D341Med (cell line): ENCODE data around the gene IFFO2.

Experiments
- DNase-seq: peaks from one replicate; pipeline ENCODE4 v3.0.0; 2012; ENCODE audit warnings: low spot score

The IFFO2 gene

GRCh38 chr1:18950401-18951026 lies 6.0 kb downstream of the IFFO2 start:
- DNase-seq = no peak

GRCh38 chr1:18949686-18950400 lies 6.6 kb downstream of the IFFO2 start:
- DNase-seq = no peak

- DNase-seq = no peak
These were observed 7.4 kb downstream of the IFFO2 start for GRCh38 chr1:18948913-18949685.

- no peak for DNase-seq
These were observed 8.2 kb downstream of the IFFO2 start for GRCh38 chr1:18948048-18948912.

GRCh38 chr1:18947570-18947969 lies 8.9 kb downstream of the IFFO2 start:
- DNase-seq = no peak

- DNase-seq = no peak
These were observed 9.7 kb downstream of the IFFO2 start for GRCh38 chr1:18946550-18947381.

GRCh38 chr1:18945401-18945849 lies 11.1 kb downstream of the IFFO2 start:
- no peak for DNase-seq

- DNase-seq = no peak
These were observed 11.7 kb downstream of the IFFO2 start for GRCh38 chr1:18944810-18945209.

GRCh38 chr1:18943914-18944572 lies 12.4 kb downstream of the IFFO2 start:
- DNase-seq = no peak

GRCh38 chr1:18943162-18943561 lies 13.3 kb downstream of the IFFO2 start:
- no peak for DNase-seq

- no peak for DNase-seq
These were observed 14.1 kb downstream of the IFFO2 start for GRCh38 chr1:18942340-18942739.

GRCh38 chr1:18941221-18942141 lies 15.0 kb downstream of the IFFO2 start:
- no peak for DNase-seq

- DNase-seq = no peak
These were observed 16.0 kb downstream of the IFFO2 start for GRCh38 chr1:18940303-18941020.

- DNase-seq = no peak
These were observed 16.8 kb downstream of the IFFO2 start for GRCh38 chr1:18939398-18940302.

GRCh38 chr1:18938707-18939070 lies 17.8 kb downstream of the IFFO2 start:
- peak; percentile 66 for DNase-seq

GRCh38 chr1:18938008-18938706 lies 18.3 kb downstream of the IFFO2 start:
- no peak for DNase-seq

- no peak for DNase-seq
These were observed 18.9 kb downstream of the IFFO2 start for GRCh38 chr1:18937539-18937938.
